Mucosa of descending colon (tissue), 3 donors: ENCODE results near the gene TACC2. TPM values are rescaled to one million over a fixed set of nuclear protein-coding genes. Genes with fewer than 3 reads are reported as not detected.

ENCODE experiments used
- ATAC-seq: fragments of 200-7000 bp; cut with Tn5 transposase; one replicate; pipeline ENCODE4 v1.9.1; 2020; ENCODE audit warnings: mild to moderate bottlenecking, moderate library complexity
- DNase-seq, 3 donors: peaks; one replicate each; pipeline ENCODE4 v3.0.0-alpha.2; 2020
- H3K36me3 ChIP-seq: fragments of 200-600 bp; one replicate; pipeline ENCODE4 v1.8.0; 2021; ENCODE audit warnings: low read depth, mild to moderate bottlenecking
- H3K4me1 ChIP-seq: fragments of 200-600 bp; one replicate; pipeline ENCODE4 v1.8.0; 2021; ENCODE audit warnings: low read depth, mild to moderate bottlenecking
- H3K4me3 ChIP-seq: fragments of 200-600 bp; one replicate; pipeline ENCODE4 v1.8.0; 2021; ENCODE audit warnings: mild to moderate bottlenecking
- H3K9me3 ChIP-seq: fragments of 200-600 bp; one replicate; pipeline ENCODE4 v1.8.0; 2021; ENCODE audit warnings: mild to moderate bottlenecking
- intact Hi-C, 2 donors: fragments of 100-400 bp; cut with DNase I in 1 of 2; cut with micrococcal nuclease in 1 of 2; formaldehyde crosslinking; loops; one replicate each; pipeline versions ENCODE4 v1.11.0 to v1.11.1; 2022; cut with DNase I, micrococcal nuclease
- total RNA-seq, 3 donors: library from RNA; stranded (reverse); fragmentation: NEBNext Ultra II Directional in 2 of 3; extraction: Animal tissue kit (Norgen Biotek cat#: 25700) in 2 of 3; gene quantifications; one replicate each; pipeline versions ENCODE4 v1.2.1 to v1.2.4, GENCODE V29; 2021 to 2023
- TF ChIP-seq, protein P1 (sequence below): fragments of 200-600 bp; IDR thresholded peaks from one replicate; pipeline ENCODE4 v1.8.0; 2022; ENCODE audit warnings: antibody characterized with exemption, mild to moderate bottlenecking
- donor health status: DM: no; HTN: no; CAD: no; lungs with moderate emphysema.
- donor health status: DM: no; HTN: no; CAD: no.
- donor health status: DM: no; HTN: yes; CAD: no.

The TACC2 gene
- total RNA-seq, 3 donors from 2014 or later, result 97.5 to 170 (median 133) TPM

DNA sequence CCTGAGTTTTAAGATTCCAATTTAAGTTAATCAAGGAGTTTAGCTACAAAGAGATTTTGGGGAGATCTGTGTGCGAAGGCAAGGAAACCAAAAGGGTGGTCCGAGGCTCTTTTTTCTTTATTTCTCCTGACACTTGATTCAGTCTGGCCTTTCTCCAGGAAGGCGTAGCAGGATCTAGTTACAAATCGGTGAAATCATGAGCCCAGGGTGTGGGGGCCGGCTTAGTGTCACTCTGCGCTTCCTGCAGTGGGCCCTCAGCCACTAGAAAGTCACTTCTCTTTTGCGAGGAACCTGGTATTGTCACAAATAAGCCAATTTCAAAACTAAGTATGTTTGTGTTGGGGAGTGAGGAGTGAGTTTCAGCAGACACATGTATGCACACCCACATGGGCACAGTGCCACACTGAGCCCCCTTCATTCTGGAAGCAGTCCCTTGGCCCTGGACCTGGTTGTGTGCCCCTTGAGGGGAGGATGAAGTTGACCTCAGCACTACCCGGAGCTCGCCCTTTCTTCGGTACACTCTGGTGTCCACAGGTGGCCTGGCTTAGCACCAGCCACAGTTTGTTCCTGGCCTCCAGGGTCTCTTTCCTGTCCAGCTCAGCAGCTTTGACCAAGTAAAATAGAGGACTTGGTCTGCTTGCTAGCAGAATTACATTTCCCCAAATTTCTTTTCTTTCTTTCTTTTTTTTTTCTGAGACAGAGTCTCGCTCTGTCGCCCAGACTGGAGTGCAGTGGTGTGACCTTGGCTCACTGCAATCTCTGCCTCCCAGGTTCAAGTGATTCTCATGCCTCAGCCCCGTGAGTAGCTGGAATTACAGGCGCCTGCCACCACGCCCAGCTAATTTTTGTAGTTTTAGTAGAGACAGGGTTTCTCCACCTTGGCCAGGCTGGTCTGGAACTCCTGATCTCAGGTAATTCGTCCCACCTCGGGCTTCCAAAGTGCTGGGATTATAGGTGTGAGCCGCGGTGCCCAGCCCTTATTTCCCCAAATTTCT is 198.2 kb downstream of the TACC2 start:
- H3K36me3 ChIP-seq, result no peaks in the 10 kb centered on the region
- no peak overlapping the region for H3K4me3 ChIP-seq
- no peak for ATAC-seq
- no peak for DNase-seq
- no peaks in the 10 kb centered on the region for H3K9me3 ChIP-seq
- intact Hi-C loops, result no loop called here
- TF ChIP-seq, protein P1, sequence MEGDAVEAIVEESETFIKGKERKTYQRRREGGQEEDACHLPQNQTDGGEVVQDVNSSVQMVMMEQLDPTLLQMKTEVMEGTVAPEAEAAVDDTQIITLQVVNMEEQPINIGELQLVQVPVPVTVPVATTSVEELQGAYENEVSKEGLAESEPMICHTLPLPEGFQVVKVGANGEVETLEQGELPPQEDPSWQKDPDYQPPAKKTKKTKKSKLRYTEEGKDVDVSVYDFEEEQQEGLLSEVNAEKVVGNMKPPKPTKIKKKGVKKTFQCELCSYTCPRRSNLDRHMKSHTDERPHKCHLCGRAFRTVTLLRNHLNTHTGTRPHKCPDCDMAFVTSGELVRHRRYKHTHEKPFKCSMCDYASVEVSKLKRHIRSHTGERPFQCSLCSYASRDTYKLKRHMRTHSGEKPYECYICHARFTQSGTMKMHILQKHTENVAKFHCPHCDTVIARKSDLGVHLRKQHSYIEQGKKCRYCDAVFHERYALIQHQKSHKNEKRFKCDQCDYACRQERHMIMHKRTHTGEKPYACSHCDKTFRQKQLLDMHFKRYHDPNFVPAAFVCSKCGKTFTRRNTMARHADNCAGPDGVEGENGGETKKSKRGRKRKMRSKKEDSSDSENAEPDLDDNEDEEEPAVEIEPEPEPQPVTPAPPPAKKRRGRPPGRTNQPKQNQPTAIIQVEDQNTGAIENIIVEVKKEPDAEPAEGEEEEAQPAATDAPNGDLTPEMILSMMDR, result no peak
- H3K4me1 ChIP-seq, result peaks cover 2% of the 10 kb centered on the region

DNA sequence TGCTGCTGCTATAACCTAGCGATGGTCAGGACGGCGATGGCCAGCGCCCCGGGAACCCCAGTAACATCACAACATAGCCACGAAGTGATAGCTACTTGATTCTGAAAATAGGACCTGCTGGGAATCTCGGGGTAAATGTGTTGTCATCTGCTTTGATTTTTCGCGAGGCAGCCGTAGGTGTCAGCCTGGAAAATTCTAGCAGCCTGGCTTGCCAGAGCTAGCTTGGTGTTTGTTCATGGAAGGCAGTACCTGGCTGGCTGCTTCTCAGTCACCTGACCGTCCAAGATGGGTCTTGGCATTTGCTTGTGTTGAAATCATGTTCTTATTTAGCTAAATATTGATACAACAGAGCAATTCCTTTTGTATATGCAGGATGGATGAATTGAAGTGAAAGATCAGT is 199.7 kb downstream of the TACC2 start:
- Histone ChIP-seq H3K4me1 (peaks cover 2% of the 10 kb centered on the region), H3K4me3 (no peak overlapping the region), H3K9me3 (no peaks in the 10 kb centered on the region), H3K36me3 (no peaks in the 10 kb centered on the region)
- TF ChIP-seq, protein P1, result no peak
- no peak for ATAC-seq
- DNase-seq, result no peak
- intact Hi-C loops, result no loop called here

DNA sequence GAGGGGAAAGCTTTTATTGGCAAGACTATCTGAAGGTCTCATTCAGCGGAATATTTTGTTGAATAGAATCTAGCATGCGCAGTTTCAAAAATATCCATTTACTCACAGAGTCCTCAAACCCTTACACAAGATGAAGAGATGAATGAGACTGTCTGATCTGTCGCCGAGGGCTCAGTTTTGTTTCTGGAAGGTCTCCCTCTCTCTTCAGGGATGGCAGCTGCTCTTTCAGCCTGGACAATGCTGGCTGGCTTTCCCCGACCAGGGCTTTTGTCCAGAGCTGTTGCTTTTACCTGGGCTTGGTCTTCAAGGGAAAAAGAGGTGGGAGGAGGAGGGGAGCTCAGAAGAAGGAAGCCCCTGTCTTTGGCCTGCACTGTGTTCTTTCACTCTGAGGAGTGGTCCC is 200.2 kb downstream of the TACC2 start:
- Histone ChIP-seq H3K4me1 (peaks cover 2% of the 10 kb centered on the region), H3K9me3 (no peaks in the 10 kb centered on the region), H3K4me3 (no peak overlapping the region), H3K36me3 (no peaks in the 10 kb centered on the region)
- ATAC-seq (no peak), DNase-seq (no peak)
- TF ChIP-seq, protein P1, result no peak
- intact Hi-C loops, result no loop called here

DNA sequence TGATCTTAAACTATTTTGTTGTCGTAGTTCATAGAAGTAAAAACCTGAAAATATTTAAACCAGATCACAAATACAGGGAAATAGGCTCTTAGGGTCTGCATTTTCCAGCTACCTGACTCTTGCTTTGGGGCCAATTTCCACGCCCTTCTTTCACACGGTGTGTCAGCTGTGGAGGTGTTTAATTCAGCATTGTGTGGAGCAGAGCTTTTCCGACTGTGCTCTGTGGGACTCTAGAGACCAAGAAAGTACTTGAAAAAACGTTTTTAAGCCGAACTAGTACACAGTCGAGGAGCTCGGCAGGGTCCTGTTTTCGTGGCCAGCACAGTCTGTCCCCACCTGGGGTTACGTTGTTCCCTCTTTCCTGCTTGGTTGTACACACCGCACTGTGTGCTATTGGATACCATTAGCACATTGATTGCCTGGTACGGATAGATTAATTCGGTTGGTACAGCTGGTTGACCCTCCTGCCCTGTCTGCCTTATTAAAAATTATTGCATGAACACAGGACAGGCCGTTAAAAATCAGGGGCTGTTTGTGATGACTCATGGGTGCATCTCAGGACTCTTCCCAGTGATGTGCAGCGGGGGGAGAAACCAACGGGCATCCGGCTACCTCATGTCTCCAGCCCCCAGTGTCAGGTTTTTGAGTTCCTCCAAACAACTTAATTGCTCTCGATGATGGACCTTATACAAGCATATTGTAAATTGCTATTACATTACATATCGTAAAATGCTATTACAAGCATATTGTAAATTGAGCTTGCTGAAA is 201.4 kb downstream of the TACC2 start:
- Histone ChIP-seq H3K9me3 (no peaks in the 10 kb centered on the region), H3K4me3 (no peak overlapping the region), H3K36me3 (no peaks in the 10 kb centered on the region), H3K4me1 (peaks cover 2% of the 10 kb centered on the region)
- TF ChIP-seq, protein P1, result no peak
- intact Hi-C loops, result no loop called here
- peak; percentile 51 for ATAC-seq
- no peak for DNase-seq

DNA sequence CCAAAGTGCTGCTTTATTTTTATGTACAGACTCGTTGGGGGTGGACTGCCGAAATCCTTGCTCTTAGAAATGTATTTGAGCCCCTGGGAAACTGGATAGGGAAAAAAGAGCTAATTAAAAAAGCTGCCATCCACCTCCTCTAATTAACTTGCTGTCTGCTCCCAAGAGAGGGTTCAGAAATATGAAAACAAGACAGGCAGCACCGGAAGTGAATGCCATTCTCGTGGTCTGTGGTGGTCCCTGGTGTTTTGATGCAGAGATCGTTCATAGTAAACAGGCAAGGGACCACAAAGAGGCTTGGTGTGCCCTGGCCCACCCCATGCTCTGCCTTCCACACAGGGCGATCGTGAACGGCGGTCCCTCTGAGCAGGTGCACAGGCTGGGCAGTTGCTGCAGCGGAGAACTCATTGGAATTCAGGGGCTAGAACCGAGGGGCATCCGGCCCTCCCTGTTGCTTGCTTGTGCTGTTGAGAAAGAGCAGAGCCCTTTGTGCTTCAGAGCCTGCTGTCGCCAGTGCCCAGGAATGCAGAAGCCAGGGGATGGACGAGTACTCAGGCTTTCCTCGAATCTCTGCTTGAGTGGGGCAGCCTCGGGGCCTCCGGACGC is 203.1 kb downstream of the TACC2 start:
- no peaks in the 10 kb centered on the region for H3K36me3 ChIP-seq

More for the DNA sequence above, 203.1 kb downstream of the TACC2 start:
- intact Hi-C loops, result no loop called here
- no peaks in the 10 kb centered on the region for H3K9me3 ChIP-seq
- H3K4me3 ChIP-seq, result no peak overlapping the region
- H3K4me1 ChIP-seq, result peaks cover 2% of the 10 kb centered on the region
- DNase-seq (no peak), ATAC-seq (no peak)
- TF ChIP-seq, protein P1, result no peak
